LNCaP clone FGC (cell line): ENCODE measurements around the gene PLOD3.

Experiments
- DNase-seq: peaks from one replicate; pipeline ENCODE4 v3.0.0-alpha.2; 2011; ENCODE audit warnings: low read depth
- H3K4me3 ChIP-seq: 2 replicates; pipeline ENCODE4 v1.5.1; 2011; ENCODE audit warnings: mild to moderate bottlenecking, low read depth, low read length, control low read depth
- TF ChIP-seq, protein P1 (sequence below): IDR thresholded peaks from 2 replicates; pipeline ENCODE4 v1.5.1; 2012; ENCODE audit warnings: mild to moderate bottlenecking; ENCODE audit not compliant: control insufficient read depth, insufficient read depth; ENCODE audit errors: extremely low read depth

The PLOD3 gene

DNA sequence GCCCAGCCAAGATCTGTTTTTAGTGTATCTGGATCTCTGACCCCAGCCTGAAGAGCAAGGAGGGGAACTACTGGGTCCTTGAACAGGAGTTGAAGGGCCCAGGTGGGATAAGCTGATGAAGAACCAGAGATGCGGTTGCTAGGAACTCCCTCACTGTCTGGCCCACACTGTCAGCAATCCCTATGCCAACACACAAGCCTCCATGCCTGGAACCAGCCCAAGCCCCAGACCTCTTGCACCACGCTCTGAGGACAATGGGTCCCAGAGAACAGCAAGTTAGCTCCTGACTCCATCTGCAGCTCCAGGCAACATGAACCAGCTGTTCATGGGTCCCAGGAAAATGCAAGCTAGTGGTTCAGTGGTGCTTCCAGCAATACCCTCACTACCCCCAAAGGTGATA, 39.7 kb downstream of the PLOD3 start:
- no peak overlapping the region for H3K4me3 ChIP-seq
- TF ChIP-seq, protein P1, sequence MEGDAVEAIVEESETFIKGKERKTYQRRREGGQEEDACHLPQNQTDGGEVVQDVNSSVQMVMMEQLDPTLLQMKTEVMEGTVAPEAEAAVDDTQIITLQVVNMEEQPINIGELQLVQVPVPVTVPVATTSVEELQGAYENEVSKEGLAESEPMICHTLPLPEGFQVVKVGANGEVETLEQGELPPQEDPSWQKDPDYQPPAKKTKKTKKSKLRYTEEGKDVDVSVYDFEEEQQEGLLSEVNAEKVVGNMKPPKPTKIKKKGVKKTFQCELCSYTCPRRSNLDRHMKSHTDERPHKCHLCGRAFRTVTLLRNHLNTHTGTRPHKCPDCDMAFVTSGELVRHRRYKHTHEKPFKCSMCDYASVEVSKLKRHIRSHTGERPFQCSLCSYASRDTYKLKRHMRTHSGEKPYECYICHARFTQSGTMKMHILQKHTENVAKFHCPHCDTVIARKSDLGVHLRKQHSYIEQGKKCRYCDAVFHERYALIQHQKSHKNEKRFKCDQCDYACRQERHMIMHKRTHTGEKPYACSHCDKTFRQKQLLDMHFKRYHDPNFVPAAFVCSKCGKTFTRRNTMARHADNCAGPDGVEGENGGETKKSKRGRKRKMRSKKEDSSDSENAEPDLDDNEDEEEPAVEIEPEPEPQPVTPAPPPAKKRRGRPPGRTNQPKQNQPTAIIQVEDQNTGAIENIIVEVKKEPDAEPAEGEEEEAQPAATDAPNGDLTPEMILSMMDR: no peak
- no peak for DNase-seq

DNA sequence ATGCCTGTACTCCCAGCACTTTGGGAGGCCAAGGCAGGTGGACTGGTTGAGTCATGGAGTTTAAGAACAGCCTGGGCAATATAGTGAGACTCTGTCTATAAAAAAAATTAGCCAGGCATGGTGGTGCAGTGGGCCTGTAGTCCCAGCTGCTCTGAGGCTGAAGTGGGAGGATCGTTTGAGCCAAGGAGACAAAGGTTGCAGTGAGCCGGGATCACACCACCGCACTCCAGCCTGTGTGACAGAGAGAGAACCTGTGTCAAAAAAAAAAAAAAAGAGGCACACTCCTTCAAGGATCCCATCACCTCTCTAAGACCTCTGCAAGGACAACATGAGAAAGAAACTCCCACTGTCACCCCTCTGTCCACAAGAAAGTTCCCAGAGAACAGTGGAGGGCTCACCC, 41.7 kb downstream of the PLOD3 start:
- TF ChIP-seq, protein P1: no peak
- no peak overlapping the region for H3K4me3 ChIP-seq
- no peak for DNase-seq

DNA sequence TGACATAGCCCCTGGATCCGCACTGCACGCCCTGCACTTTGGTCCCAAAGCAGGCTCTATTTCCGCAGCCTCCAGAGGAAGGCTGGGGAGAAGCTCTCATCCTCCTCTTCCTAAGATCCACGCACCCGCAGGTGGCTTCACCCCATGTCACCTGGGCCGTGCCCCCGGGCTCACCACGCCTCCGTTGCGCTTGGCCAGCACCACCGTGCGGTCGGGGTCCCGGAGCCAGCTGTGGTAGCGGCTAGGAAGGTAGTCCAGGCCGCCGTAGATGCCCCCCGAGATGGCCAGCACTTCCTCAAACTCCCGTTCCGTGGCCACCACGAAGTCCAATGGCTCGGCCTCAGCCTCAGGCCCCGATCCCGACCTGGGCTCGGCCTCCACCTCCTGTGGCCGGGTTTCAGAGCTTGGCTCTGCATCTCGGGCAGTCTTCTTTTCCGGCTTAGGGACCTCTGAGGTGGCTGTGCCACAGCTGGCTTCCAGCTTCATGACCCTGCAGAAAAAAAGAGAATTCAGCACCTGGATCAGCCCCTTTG, 43.0 kb downstream of the PLOD3 start:
- no peak overlapping the region for H3K4me3 ChIP-seq
- TF ChIP-seq, protein P1: no peak
- no peak for DNase-seq

DNA sequence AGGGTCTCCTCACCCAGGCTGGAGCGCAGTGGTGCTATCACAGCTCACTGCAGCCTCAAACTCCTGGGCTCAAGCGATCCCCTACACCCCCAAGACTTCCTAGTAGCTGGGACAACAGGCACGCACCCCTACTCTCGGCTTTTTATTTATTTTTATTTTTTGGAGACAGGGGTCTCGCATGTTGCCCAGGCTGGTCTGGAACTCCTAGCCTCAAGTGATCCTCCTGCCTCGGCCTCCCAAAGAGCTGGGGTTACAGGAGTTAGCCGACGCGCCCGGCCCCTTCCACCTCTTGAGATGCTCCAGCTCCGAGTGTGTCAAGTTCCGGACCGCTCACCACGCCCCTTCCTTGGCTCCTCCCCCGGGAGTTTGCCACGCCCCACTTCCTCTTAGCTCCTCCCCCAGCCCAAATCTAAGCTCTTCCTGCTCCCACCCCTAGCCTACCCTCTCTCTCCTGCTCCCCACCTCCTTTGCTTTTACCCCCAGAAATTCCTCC, 43.6 kb downstream of the PLOD3 start:
- no peak for DNase-seq
- H3K4me3 ChIP-seq: no peak overlapping the region
- TF ChIP-seq, protein P1: no peak

DNA sequence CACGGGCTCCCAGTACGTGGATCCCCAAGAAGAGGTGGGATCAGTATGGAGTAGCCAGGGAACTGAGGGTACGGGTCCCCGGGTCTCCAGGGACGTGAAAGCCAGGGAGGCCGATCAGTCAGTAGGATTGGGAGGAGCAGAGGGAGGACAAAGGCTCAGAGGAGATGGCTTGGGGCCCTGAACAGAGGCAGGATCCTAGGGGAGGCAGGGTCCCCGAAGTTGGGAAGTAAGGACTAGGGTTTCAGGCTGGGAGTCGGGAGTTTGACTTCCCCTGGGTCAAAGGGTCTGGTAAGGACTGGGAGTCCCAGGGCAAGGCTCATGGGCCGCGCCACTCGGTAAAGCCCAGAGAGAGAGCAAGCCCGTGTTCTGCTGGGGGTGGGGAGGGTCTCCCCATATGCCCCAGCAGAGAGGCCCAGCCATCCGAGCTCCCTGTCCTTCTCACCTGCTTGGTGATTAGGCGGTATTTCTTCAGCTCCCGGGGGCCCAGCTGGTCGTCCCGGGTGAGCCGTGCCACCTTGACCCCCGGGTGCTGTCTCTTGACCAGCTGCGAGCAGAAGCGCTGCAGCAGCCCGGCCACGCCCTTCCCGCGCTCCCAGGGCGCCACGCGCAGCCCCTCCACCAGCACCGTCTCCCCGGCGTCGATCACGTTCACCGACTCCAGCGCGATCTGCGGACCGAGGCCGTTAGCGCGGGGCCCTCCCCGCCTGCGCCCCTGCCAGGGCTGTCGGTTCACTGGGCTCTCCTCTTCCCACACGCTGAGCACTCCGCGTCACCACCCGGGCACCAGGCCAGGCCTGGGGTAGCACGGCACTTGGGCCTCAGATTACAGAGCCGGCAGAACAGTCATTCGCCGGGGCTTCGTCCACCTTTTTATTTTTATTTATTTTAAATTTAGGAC, 44.3 kb downstream of the PLOD3 start:
- DNase-seq: no peak
- TF ChIP-seq, protein P1: no peak
- H3K4me3 ChIP-seq: no peak overlapping the region

DNA sequence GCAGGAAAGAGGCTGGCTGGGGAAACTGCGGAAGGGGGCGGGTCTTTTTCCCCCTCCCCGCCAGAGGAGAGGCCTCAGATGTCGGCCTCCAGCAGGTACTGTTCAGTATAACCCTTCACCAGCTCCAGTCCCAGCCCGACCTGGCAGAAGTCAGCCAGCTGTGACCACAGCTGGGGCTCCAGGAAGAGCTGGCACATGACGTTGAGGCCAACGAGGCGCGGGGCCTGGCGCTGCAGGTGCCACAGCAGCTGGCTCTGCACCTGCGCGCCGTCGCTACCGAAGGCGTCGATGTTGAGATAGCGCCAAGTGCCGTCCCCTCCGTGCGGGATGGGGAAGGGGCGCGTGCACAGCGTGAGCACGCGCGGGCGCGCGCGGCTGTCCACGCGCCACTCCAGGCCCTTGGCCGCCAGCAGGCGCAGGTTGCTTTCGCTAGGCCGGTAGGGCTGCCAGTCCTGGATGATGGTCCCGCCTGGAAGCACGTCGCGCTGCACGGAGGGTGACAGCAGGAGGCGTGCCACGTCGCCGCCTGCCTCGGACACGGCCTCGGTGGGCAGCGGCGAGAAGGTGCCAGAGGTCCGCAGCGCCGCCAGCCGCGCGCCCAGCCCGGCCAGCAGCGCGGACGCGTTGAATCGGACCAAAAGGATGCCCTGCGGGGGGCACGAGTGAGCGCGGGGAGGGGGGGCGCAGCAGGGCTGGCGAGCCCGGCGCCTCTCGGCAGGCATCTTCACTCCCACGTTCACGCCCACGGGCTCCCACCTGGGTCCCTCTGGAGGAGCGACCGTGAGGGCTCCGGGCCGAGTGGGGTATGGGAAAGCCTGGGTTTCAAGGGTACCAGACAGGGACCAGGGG, 45.2 kb downstream of the PLOD3 start:
- TF ChIP-seq, protein P1: no peak
- no peak for DNase-seq
- no peak overlapping the region for H3K4me3 ChIP-seq
